ENCODE data around the gene LIPG.

DNA sequence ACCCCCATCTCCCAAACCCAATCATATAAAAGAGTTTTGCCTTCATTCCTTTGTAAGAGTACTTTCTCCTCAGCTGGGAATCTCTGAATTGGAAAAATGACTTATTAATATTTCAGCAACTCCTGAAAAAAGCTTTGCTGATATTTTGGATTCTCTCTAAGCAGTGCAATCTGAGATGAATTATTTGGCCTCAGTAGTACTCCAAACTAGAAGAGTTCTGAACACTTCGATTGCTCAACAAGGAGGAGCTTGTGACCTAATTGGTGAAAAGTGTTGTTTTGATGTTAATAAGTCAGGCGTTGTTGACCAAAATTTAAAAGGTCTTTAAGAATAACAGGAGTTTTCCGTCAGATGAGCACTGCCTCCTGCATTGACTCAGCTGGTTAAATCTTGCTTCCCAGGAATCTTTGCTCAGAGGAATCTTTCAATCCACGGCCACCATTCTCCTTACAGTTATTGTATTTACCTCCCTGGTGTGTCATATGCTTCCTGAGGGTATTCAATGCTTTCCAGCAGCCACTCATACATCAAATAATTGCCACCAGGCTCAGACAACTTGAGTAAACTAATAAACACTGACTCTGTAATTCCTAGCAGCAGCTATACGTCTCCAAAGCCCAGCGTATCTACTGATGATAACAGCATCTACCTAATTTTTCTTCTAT, 24.5 kb upstream of the LIPG start:
- TF ChIP-seq POLR2A (IDR thresholded peaks at IDR 0.05; ENCODE audit: low read depth, low read length), result no peak
- TF ChIP-seq POLR2AphosphoS5 (IDR thresholded peaks at IDR 0.05; ENCODE audit: low read depth, low read length), result no peak
- no peak for TF ChIP-seq TAF1 (IDR thresholded peaks at IDR 0.05; ENCODE audit: low read depth, low read length)

Measured in GM12891 (cell line).